Type B pancreatic cell (in vitro differentiated cells): ENCODE measurements around the gene SPRED2. TPM values are rescaled to one million over a fixed set of nuclear protein-coding genes. Genes with fewer than 3 reads are reported as not detected.
"Not testable (repeated sequence)": the region's sequence is repeated elsewhere in the genome, so short reads cannot be mapped to it uniquely, and the experiment has no call there.

Source experiments
- DNase-seq: peaks from one replicate; pipeline ENCODE4 v3.0.0; 2021; ENCODE audit warnings: mixed read lengths; ENCODE audit not compliant: unreplicated experiment; ENCODE audit errors: extremely low spot score
- H3K27ac Mint-ChIP-seq: 2 replicates; pipeline ENCODE4 v1.8.0; 2021; ENCODE audit warnings: mild to moderate bottlenecking, mixed read lengths
- H3K27me3 Mint-ChIP-seq: 2 replicates; pipeline ENCODE4 v1.8.0; 2021; ENCODE audit warnings: mixed read lengths
- H3K36me3 Mint-ChIP-seq: 2 replicates; pipeline ENCODE4 v1.8.0; 2021; ENCODE audit warnings: mixed read lengths
- H3K4me1 Mint-ChIP-seq: one replicate; pipeline ENCODE4 v1.8.0; 2021; ENCODE audit warnings: mixed read lengths; ENCODE audit not compliant: unreplicated experiment
- H3K4me3 Mint-ChIP-seq: 2 replicates; pipeline ENCODE4 v1.8.0; 2021; ENCODE audit warnings: mild to moderate bottlenecking, mixed read lengths
- H3K9me3 Mint-ChIP-seq: 2 replicates; pipeline ENCODE4 v1.8.0; 2021; ENCODE audit warnings: mixed read lengths
- CTCF ChIP-seq: fragments of 200-600 bp; sonication (generic); conservative IDR thresholded peaks from 2 replicates; pipeline ENCODE4 v1.5.0; 2021; ENCODE audit warnings: antibody characterized with exemption, mild to moderate bottlenecking
- total RNA-seq: library from RNA; stranded (reverse); gene quantifications from 2 replicates; pipeline ENCODE4 v1.2.1, GENCODE V29; 2021; ENCODE audit warnings: low replicate concordance

Gene SPRED2
- total RNA-seq, 1 donor from 2014 or later: 38.9 TPM

- no peaks in the 10 kb centered on the region for H3K9me3 Mint-ChIP-seq
- no peaks in the 10 kb centered on the region for H3K27me3 Mint-ChIP-seq
- no peak overlapping the region for H3K4me3 Mint-ChIP-seq
- TF ChIP-seq CTCF: no peak
- H3K4me1 Mint-ChIP-seq: no peaks in the 10 kb centered on the region
- no peak for DNase-seq
- no peak overlapping the region for H3K27ac Mint-ChIP-seq
- peaks cover 23% of the 10 kb centered on the region for H3K36me3 Mint-ChIP-seq
Measured at GRCh38 chr2:65339648-65340047, 92.8 kb downstream of the SPRED2 start.

- not testable (repeated sequence) for H3K4me1 Mint-ChIP-seq, H3K4me3 Mint-ChIP-seq, H3K9me3 Mint-ChIP-seq, H3K27me3 Mint-ChIP-seq, H3K27ac Mint-ChIP-seq
- peaks cover 24% of the 10 kb centered on the region for H3K36me3 Mint-ChIP-seq
- peak; percentile 8 for DNase-seq
Measured at GRCh38 chr2:65338830-65339495, 93.4 kb downstream of the SPRED2 start.

GRCh38 chr2:65337915-65338314 is 94.5 kb downstream of the SPRED2 start:
- not testable (repeated sequence) for H3K4me1 Mint-ChIP-seq, H3K9me3 Mint-ChIP-seq, H3K27me3 Mint-ChIP-seq, H3K4me3 Mint-ChIP-seq, DNase-seq, H3K27ac Mint-ChIP-seq
- peaks cover 26% of the 10 kb centered on the region for H3K36me3 Mint-ChIP-seq

DNA sequence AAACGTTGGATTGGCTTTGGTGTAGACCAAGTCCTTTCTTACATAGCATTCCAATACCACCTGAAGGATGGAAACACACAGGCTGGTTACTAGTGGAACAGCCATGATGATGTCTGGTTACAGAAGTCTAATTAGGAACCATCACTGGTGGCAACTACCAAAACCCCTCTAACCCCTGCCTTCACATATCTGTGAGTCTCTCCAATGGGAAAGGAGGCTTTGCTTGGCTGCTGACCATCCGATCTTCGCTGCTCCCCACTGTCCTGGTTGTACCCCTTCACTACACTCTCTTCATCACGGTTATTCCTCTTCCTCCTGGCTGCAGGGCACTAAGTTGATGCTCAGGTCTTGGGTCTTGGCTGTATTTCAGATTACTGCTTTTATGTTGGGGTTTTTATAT is 97.7 kb downstream of the SPRED2 start:
- no peaks in the 10 kb centered on the region for H3K4me1 Mint-ChIP-seq
- no peaks in the 10 kb centered on the region for H3K27me3 Mint-ChIP-seq
- no peaks in the 10 kb centered on the region for H3K9me3 Mint-ChIP-seq
- peaks cover 26% of the 10 kb centered on the region for H3K36me3 Mint-ChIP-seq
- no peak overlapping the region for H3K4me3 Mint-ChIP-seq
- no peak overlapping the region for H3K27ac Mint-ChIP-seq
- DNase-seq: no peak
- TF ChIP-seq CTCF: no peak

GRCh38 chr2:65331336-65332025 is 100.9 kb downstream of the SPRED2 start:
- TF ChIP-seq CTCF: no peak
- Mint-ChIP-seq H3K27me3 (no peaks in the 10 kb centered on the region), H3K36me3 (peaks cover 34% of the 10 kb centered on the region), H3K4me3 (no peak overlapping the region), H3K27ac (peak overlapping the region; percentile 45), H3K4me1 (no peaks in the 10 kb centered on the region), H3K9me3 (no peaks in the 10 kb centered on the region)
- peak; percentile 16 for DNase-seq

GRCh38 chr2:65329525-65329924 is 102.9 kb downstream of the SPRED2 start:
- Mint-ChIP-seq H3K27me3 (no peaks in the 10 kb centered on the region), H3K9me3 (peaks cover 4% of the 10 kb centered on the region), H3K4me1 (peaks cover 4% of the 10 kb centered on the region), H3K27ac (no peak overlapping the region), H3K36me3 (peaks cover 34% of the 10 kb centered on the region), H3K4me3 (no peak overlapping the region)
- TF ChIP-seq CTCF: no peak
- DNase-seq: peak; percentile 20
